ENCODE results near the gene PBX1. TPM values are rescaled to one million over a fixed set of nuclear protein-coding genes. Genes with fewer than 3 reads are reported as not detected.

The PBX1 gene
- total RNA-seq (61.2 and 61.6 TPM in 2 replicates), polyA plus RNA-seq (14.0 and 14.8 TPM in 2 replicates)

GRCh38 chr1:164558461-164559341 lies at the start of gene PBX1:
Gene PBX1, plus strand, starts transcription at chr1:164559184.
- TF ChIP-seq EZH2 (IDR thresholded peaks at IDR 0.05; ENCODE audit: borderline replicate concordance) (no peak), EZH2phosphoT487 (IDR thresholded peaks at IDR 0.05; ENCODE audit: low read depth, severe bottlenecking, unreplicated experiment) (no peak)
- TF ChIP-seq, protein P1, sequence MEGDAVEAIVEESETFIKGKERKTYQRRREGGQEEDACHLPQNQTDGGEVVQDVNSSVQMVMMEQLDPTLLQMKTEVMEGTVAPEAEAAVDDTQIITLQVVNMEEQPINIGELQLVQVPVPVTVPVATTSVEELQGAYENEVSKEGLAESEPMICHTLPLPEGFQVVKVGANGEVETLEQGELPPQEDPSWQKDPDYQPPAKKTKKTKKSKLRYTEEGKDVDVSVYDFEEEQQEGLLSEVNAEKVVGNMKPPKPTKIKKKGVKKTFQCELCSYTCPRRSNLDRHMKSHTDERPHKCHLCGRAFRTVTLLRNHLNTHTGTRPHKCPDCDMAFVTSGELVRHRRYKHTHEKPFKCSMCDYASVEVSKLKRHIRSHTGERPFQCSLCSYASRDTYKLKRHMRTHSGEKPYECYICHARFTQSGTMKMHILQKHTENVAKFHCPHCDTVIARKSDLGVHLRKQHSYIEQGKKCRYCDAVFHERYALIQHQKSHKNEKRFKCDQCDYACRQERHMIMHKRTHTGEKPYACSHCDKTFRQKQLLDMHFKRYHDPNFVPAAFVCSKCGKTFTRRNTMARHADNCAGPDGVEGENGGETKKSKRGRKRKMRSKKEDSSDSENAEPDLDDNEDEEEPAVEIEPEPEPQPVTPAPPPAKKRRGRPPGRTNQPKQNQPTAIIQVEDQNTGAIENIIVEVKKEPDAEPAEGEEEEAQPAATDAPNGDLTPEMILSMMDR (IDR thresholded peaks at IDR 0.05; ENCODE audit: poor library complexity): no peak
- Histone ChIP-seq H3K4me2 (peak within 1 kb of the TSS; percentile 75), H3K9me2 (replicated peaks; ENCODE audit: insufficient read depth) (no peaks in the 10 kb centered on the region), H4K20me1 (ENCODE audit: insufficient read depth, poor library complexity, severe bottlenecking) (no peaks in the 10 kb centered on the region), H3K27me3 (no peaks in the 10 kb centered on the region), H3K36me3 (replicated peaks; ENCODE audit: insufficient read depth, low read depth) (no peaks in the 10 kb centered on the region), H3K4me1 (ENCODE audit: insufficient read depth) (peaks cover 6% of the 10 kb centered on the region), H2AFZ (peak within 1 kb of the TSS; percentile 49), H3K4me3 (peak within 1 kb of the TSS; percentile 72), H3K79me2 (peaks cover 42% of the 10 kb centered on the region), H3K9me3 (ENCODE audit: low read depth) (no peaks in the 10 kb centered on the region), H3K27ac (peak within 1 kb of the TSS; percentile 92)
- WGBS (ENCODE audit: low lambda C conversion rate, missing lambda C conversion rate): 3% methylated on average over 23 of the region's 28 CpGs
- peak; percentile 99 for DNase-seq (ENCODE audit: low spot score)

- Histone ChIP-seq H3K36me3 (replicated peaks; ENCODE audit: insufficient read depth, low read depth) (no peaks in the 10 kb centered on the region), H3K27ac (no peak overlapping the region), H3K4me2 (no peak overlapping the region), H3K9me3 (ENCODE audit: low read depth) (no peaks in the 10 kb centered on the region), H4K20me1 (ENCODE audit: insufficient read depth, poor library complexity, severe bottlenecking) (no peaks in the 10 kb centered on the region), H3K79me2 (no peaks in the 10 kb centered on the region), H2AFZ (no peak overlapping the region), H3K4me3 (no peak overlapping the region), H3K27me3 (no peaks in the 10 kb centered on the region), H3K9me2 (replicated peaks; ENCODE audit: insufficient read depth) (no peaks in the 10 kb centered on the region), H3K4me1 (ENCODE audit: insufficient read depth) (no peaks in the 10 kb centered on the region)
- DNase-seq (ENCODE audit: low spot score): no peak
- TF ChIP-seq EZH2 (IDR thresholded peaks at IDR 0.05; ENCODE audit: borderline replicate concordance) (no peak), EZH2phosphoT487 (IDR thresholded peaks at IDR 0.05; ENCODE audit: low read depth, severe bottlenecking, unreplicated experiment) (no peak)
- TF ChIP-seq, protein P1 (IDR thresholded peaks at IDR 0.05; ENCODE audit: poor library complexity): no peak
- 79% methylated on average over 1 of the region's 1 CpG for WGBS (ENCODE audit: low lambda C conversion rate, missing lambda C conversion rate)
Measured at GRCh38 chr1:164510435-164510834, 48.5 kb upstream of the PBX1 start.

GRCh38 chr1:164511001-164511705 lies 47.8 kb upstream of the PBX1 start:
- Histone ChIP-seq H3K9me2 (replicated peaks; ENCODE audit: insufficient read depth) (no peaks in the 10 kb centered on the region), H3K4me3 (no peak overlapping the region), H4K20me1 (ENCODE audit: insufficient read depth, poor library complexity, severe bottlenecking) (no peaks in the 10 kb centered on the region), H3K4me1 (ENCODE audit: insufficient read depth) (no peaks in the 10 kb centered on the region), H3K36me3 (replicated peaks; ENCODE audit: insufficient read depth, low read depth) (no peaks in the 10 kb centered on the region), H3K27ac (no peak overlapping the region), H3K4me2 (no peak overlapping the region), H3K27me3 (no peaks in the 10 kb centered on the region), H3K9me3 (ENCODE audit: low read depth) (no peaks in the 10 kb centered on the region), H3K79me2 (no peaks in the 10 kb centered on the region), H2AFZ (no peak overlapping the region)
- 71% methylated on average over 5 of the region's 5 CpGs for WGBS (ENCODE audit: low lambda C conversion rate, missing lambda C conversion rate)
- DNase-seq (ENCODE audit: low spot score): no peak
- TF ChIP-seq, protein P1 (IDR thresholded peaks at IDR 0.05; ENCODE audit: poor library complexity): no peak
- TF ChIP-seq EZH2 (IDR thresholded peaks at IDR 0.05; ENCODE audit: borderline replicate concordance) (no peak), EZH2phosphoT487 (IDR thresholded peaks at IDR 0.05; ENCODE audit: low read depth, severe bottlenecking, unreplicated experiment) (no peak)
